Endothelial cell (in vitro differentiated cells): ENCODE data around the gene CFAP91. TPM values are rescaled to one million over a fixed set of nuclear protein-coding genes. Genes with fewer than 3 reads are reported as not detected.

Experiments
- DNase-seq: peaks from one replicate; pipeline ENCODE4 v3.0.0; 2021; ENCODE audit warnings: low spot score
- H3K27ac Mint-ChIP-seq: one replicate; pipeline ENCODE4 v1.8.0; 2021; ENCODE audit warnings: mixed read lengths, inconsistent platforms; ENCODE audit not compliant: unreplicated experiment
- H3K27me3 Mint-ChIP-seq: one replicate; pipeline ENCODE4 v1.8.0; 2021; ENCODE audit warnings: mild to moderate bottlenecking, moderate library complexity, mixed read lengths, inconsistent platforms; ENCODE audit not compliant: unreplicated experiment
- H3K36me3 Mint-ChIP-seq: one replicate; pipeline ENCODE4 v1.8.0; 2021; ENCODE audit warnings: mild to moderate bottlenecking, low read depth, mixed read lengths, inconsistent platforms; ENCODE audit not compliant: unreplicated experiment
- H3K4me1 Mint-ChIP-seq: one replicate; pipeline ENCODE4 v1.8.0; 2021; ENCODE audit warnings: mild to moderate bottlenecking, mixed read lengths, inconsistent platforms; ENCODE audit not compliant: unreplicated experiment
- H3K4me3 Mint-ChIP-seq: one replicate; pipeline ENCODE4 v1.8.0; 2021; ENCODE audit warnings: mild to moderate bottlenecking, mixed read lengths, inconsistent platforms; ENCODE audit not compliant: unreplicated experiment
- H3K9me3 Mint-ChIP-seq: one replicate; pipeline ENCODE4 v1.8.0; 2021; ENCODE audit warnings: mixed read lengths, inconsistent platforms; ENCODE audit not compliant: unreplicated experiment
- total RNA-seq: library from RNA; stranded (reverse); fragmentation: NEBNext Ultra II Directional; extraction: Animal tissue kit (Norgen Biotek cat#: 25700); gene quantifications from one replicate; pipeline ENCODE4 v1.2.1, GENCODE V29; 2021; ENCODE audit not compliant: unreplicated experiment
- TF ChIP-seq, protein P1 (sequence below): fragments of 200-600 bp; sonication (generic); IDR thresholded peaks from one replicate; pipeline ENCODE4 v1.5.0; 2021; ENCODE audit warnings: antibody characterized with exemption; ENCODE audit not compliant: unreplicated experiment

CFAP91 gene
- total RNA-seq, 1 donor from 2014 or later: 0.23 TPM

DNA sequence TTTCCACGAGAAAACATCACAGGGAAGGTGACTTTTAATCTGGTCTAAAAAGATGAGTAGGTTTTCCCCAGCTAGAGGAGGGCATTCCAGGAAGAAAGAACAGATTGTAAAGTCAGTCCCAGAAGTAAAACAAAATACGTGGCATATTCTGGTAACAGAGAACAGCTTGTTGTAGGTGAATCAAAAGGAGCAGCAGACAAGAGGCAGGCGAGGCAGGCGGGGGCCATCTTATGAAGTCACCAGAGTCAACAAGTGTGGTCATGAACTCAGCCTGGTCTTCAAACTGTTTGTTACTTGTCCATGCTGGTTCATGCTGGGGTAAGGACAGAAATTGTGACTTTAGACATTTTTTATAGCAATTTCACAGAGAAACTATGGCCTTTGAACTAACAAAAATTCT is 38.5 kb upstream of the CFAP91 start:
- H3K36me3 Mint-ChIP-seq: no peaks in the 10 kb centered on the region
- no peak overlapping the region for H3K27ac Mint-ChIP-seq
- H3K4me3 Mint-ChIP-seq: no peak overlapping the region
- H3K9me3 Mint-ChIP-seq: no peaks in the 10 kb centered on the region
- TF ChIP-seq, protein P1, sequence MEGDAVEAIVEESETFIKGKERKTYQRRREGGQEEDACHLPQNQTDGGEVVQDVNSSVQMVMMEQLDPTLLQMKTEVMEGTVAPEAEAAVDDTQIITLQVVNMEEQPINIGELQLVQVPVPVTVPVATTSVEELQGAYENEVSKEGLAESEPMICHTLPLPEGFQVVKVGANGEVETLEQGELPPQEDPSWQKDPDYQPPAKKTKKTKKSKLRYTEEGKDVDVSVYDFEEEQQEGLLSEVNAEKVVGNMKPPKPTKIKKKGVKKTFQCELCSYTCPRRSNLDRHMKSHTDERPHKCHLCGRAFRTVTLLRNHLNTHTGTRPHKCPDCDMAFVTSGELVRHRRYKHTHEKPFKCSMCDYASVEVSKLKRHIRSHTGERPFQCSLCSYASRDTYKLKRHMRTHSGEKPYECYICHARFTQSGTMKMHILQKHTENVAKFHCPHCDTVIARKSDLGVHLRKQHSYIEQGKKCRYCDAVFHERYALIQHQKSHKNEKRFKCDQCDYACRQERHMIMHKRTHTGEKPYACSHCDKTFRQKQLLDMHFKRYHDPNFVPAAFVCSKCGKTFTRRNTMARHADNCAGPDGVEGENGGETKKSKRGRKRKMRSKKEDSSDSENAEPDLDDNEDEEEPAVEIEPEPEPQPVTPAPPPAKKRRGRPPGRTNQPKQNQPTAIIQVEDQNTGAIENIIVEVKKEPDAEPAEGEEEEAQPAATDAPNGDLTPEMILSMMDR: no peak
- peaks cover 2% of the 10 kb centered on the region for H3K27me3 Mint-ChIP-seq
- H3K4me1 Mint-ChIP-seq: no peaks in the 10 kb centered on the region
- DNase-seq: no peak

DNA sequence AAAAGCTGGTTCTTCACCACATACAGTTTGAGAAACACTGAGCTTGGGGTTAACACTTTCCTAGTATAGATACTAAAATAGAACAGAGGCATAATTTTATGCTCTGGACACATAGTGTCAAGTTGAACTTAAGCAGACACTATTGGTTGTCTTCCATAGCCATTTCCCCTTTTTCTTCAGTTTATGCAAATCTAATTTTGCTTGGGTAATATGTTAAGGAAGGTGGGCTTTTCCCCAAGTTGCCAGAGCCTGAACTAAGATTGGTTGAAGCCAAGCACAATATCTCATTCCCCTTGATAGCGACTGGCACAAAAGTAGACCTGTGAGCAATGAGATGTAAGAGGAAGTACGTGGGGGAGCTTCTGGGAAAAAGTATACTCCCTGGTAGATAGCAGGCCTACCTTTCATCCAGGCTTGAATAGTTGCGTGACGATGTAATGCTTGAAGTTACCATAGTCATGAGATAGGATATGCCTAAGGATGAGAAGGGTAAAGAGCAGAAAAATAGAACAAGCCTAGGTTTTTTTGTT is 37.9 kb upstream of the CFAP91 start:
- TF ChIP-seq, protein P1: no peak
- H3K4me3 Mint-ChIP-seq: no peak overlapping the region
- H3K27ac Mint-ChIP-seq: no peak overlapping the region
- no peaks in the 10 kb centered on the region for H3K27me3 Mint-ChIP-seq
- no peaks in the 10 kb centered on the region for H3K36me3 Mint-ChIP-seq
- no peak for DNase-seq
- no peaks in the 10 kb centered on the region for H3K9me3 Mint-ChIP-seq
- H3K4me1 Mint-ChIP-seq: peaks cover 2% of the 10 kb centered on the region

DNA sequence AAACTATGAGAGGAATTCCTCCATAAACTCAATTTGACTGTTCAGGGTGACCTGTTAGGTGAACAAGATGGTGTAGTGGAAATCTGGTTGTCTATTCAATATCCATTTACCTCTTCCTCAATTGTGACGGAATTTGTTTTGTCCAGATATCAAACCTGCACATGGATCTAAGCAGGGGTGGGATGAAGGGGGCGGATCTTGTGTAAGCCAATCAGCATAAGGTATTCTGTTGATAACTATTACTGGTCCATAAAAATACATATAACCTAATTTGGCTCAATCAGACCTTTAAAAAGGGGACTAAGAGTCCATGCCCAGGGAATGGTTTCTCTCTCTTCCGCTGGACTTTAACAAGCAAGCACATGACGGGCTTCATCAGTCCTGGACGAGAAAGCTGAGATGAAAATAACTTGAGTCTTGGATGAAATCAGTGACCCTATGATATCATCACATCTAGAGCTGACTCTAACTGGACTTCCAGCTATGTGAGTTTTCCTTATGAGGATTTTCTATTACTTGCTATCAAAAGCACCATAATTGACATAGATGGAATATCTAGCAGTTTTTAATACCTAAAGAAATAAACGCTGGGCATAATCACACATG is 36.8 kb upstream of the CFAP91 start:
- H3K4me1 Mint-ChIP-seq: peaks cover 5% of the 10 kb centered on the region
- no peaks in the 10 kb centered on the region for H3K36me3 Mint-ChIP-seq
- H3K4me3 Mint-ChIP-seq: no peak overlapping the region
- no peaks in the 10 kb centered on the region for H3K9me3 Mint-ChIP-seq
- no peak overlapping the region for H3K27ac Mint-ChIP-seq
- no peaks in the 10 kb centered on the region for H3K27me3 Mint-ChIP-seq
- DNase-seq: no peak
- TF ChIP-seq, protein P1: no peak

DNA sequence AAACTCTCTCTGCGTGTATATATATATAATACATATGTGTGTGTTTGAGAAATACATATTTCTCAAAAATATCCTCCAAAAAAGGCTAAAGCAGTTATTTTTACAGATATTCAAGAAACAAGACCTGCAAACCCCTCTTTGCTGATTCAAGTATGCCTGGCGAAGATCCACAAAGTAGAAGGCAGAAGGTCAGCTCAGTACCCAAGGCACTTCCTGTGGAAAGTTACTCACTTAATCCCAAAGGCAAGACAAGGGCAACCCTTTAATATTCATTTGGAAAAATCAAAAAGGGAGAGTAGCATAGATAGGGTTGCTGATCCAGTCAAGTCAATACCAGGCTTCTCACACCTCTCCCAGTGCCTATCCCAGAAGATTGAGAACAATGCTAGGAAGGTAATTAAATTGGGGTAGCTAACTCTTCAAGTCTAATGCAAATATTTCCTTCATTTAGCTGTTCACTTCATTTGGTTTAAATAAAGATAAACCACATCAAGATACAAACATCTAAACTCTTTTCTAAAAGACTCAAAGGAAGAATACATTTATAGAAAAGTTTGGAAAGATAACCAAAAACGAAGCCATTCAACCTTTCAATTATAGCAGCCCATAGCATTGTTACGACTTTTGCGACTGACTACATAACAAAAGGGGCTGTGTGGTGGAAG is 32.8 kb upstream of the CFAP91 start:
- Mint-ChIP-seq H3K27me3 (no peaks in the 10 kb centered on the region), H3K9me3 (no peaks in the 10 kb centered on the region), H3K27ac (no peak overlapping the region), H3K4me1 (peaks cover 5% of the 10 kb centered on the region), H3K4me3 (no peak overlapping the region), H3K36me3 (peaks cover 9% of the 10 kb centered on the region)
- TF ChIP-seq, protein P1: no peak
- no peak for DNase-seq

DNA sequence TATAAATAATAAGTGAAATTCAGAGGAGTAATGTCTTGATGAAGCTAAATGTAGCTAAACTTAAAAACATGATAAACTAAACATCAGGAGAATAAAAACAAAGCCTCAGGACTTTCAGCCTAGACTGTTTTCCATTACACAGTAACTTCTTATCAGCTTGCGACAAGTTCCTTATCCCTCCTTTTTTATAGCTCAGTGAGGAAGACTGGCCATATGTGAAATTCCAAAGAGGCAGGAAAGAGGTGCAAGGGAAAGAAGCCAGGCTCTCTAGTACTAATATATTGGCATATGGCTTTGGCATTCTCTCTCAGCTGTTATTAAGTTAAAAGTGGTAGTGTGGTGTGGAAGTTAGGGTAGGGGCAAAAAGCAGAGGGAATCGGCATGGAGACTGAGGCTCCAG is 30.0 kb upstream of the CFAP91 start:
- peak overlapping the region; percentile 77 for H3K27ac Mint-ChIP-seq
- TF ChIP-seq, protein P1: no peak
- H3K27me3 Mint-ChIP-seq: no peaks in the 10 kb centered on the region
- H3K4me1 Mint-ChIP-seq: peaks cover 21% of the 10 kb centered on the region
- peaks cover 9% of the 10 kb centered on the region for H3K36me3 Mint-ChIP-seq
- no peaks in the 10 kb centered on the region for H3K9me3 Mint-ChIP-seq
- H3K4me3 Mint-ChIP-seq: no peak overlapping the region
- DNase-seq: no peak
